ENCODE measurements around the gene DUSP10.

The DUSP10 gene

GRCh38 chr1:221782970-221783369 is 41.1 kb upstream of the DUSP10 start:
- Histone ChIP-seq H3K36me3 (no peaks in the 10 kb centered on the region), H3K9me3 (ENCODE audit: severe bottlenecking) (no peaks in the 10 kb centered on the region), H3K27me3 (ENCODE audit: insufficient read depth, low read depth, severe bottlenecking) (no peaks in the 10 kb centered on the region), H3K27ac (no peak overlapping the region), H3K4me3 (ENCODE audit: low read depth, low read length) (no peak overlapping the region)
- TF ChIP-seq CTCF (IDR thresholded peaks at IDR 0.05; ENCODE audit: low read depth, low read length) = no peak
- DNase-seq = no peak

- Histone ChIP-seq H3K27me3 (ENCODE audit: insufficient read depth, low read depth, severe bottlenecking) (no peaks in the 10 kb centered on the region), H3K4me3 (ENCODE audit: low read depth, low read length) (no peak overlapping the region), H3K9me3 (ENCODE audit: severe bottlenecking) (no peaks in the 10 kb centered on the region), H3K27ac (no peak overlapping the region), H3K36me3 (no peaks in the 10 kb centered on the region)
- TF ChIP-seq CTCF (IDR thresholded peaks at IDR 0.05; ENCODE audit: low read depth, low read length) = no peak
- no peak for DNase-seq
These were observed 40.6 kb upstream of the DUSP10 start for GRCh38 chr1:221782477-221782876.

- H3K27me3 ChIP-seq (ENCODE audit: insufficient read depth, low read depth, severe bottlenecking) = no peaks in the 10 kb centered on the region
- H3K27ac ChIP-seq = no peak overlapping the region
- no peak for TF ChIP-seq CTCF (IDR thresholded peaks at IDR 0.05; ENCODE audit: low read depth, low read length)
- no peaks in the 10 kb centered on the region for H3K9me3 ChIP-seq (ENCODE audit: severe bottlenecking)
- no peak overlapping the region for H3K4me3 ChIP-seq (ENCODE audit: low read depth, low read length)
- no peaks in the 10 kb centered on the region for H3K36me3 ChIP-seq
- no peak for DNase-seq
These were observed 39.3 kb upstream of the DUSP10 start for GRCh38 chr1:221781102-221781755.

- no peak overlapping the region for H3K27ac ChIP-seq
- no peaks in the 10 kb centered on the region for H3K36me3 ChIP-seq
- H3K4me3 ChIP-seq (ENCODE audit: low read depth, low read length) = no peak overlapping the region
- TF ChIP-seq CTCF (IDR thresholded peaks at IDR 0.05; ENCODE audit: low read depth, low read length) = no peak
- DNase-seq = no peak
- H3K27me3 ChIP-seq (ENCODE audit: insufficient read depth, low read depth, severe bottlenecking) = no peaks in the 10 kb centered on the region
- H3K9me3 ChIP-seq (ENCODE audit: severe bottlenecking) = no peaks in the 10 kb centered on the region
These were observed 38.3 kb upstream of the DUSP10 start for GRCh38 chr1:221780175-221780574.

GRCh38 chr1:221779771-221780170 is 37.9 kb upstream of the DUSP10 start:
- no peak overlapping the region for H3K27ac ChIP-seq
- H3K36me3 ChIP-seq = no peaks in the 10 kb centered on the region
- no peak for TF ChIP-seq CTCF (IDR thresholded peaks at IDR 0.05; ENCODE audit: low read depth, low read length)
- H3K4me3 ChIP-seq (ENCODE audit: low read depth, low read length) = no peak overlapping the region
- no peaks in the 10 kb centered on the region for H3K9me3 ChIP-seq (ENCODE audit: severe bottlenecking)
- no peaks in the 10 kb centered on the region for H3K27me3 ChIP-seq (ENCODE audit: insufficient read depth, low read depth, severe bottlenecking)
- DNase-seq = no peak

GRCh38 chr1:221778535-221779142 is 36.8 kb upstream of the DUSP10 start:
- Histone ChIP-seq H3K4me3 (ENCODE audit: low read depth, low read length) (no peak overlapping the region), H3K9me3 (ENCODE audit: severe bottlenecking) (no peaks in the 10 kb centered on the region), H3K27ac (no peak overlapping the region), H3K36me3 (no peaks in the 10 kb centered on the region), H3K27me3 (ENCODE audit: insufficient read depth, low read depth, severe bottlenecking) (no peaks in the 10 kb centered on the region)
- TF ChIP-seq CTCF (IDR thresholded peaks at IDR 0.05; ENCODE audit: low read depth, low read length) = no peak
- no peak for DNase-seq
